Measurements from ENCODE around the gene SFMBT2. TPM values are rescaled to one million over a fixed set of nuclear protein-coding genes. Genes with fewer than 3 reads are reported as not detected.

The SFMBT2 gene
- total RNA-seq, 2 experiments from 2014 or later = 7.9 to 8.3 TPM

DNA sequence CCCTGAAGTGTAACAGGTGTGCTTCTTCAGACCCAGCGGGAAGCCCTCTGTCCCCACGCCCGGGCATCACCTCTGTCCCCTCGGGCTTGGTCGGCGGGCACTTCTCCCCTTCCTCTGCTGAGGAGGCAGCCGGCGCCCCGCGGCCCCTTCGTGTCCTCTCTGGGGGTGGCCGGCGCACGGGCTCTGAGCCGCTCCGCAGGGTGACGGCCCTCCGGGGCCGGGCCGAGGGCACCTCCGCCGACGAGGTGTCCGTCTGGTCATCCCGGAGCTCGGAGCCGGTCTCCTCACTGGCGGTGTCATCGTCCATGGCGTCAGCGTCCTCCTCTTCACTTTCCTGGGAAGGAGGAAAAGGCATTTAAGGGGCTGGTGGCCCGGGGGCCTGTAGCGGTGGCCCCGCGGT, 239.0 kb downstream of the SFMBT2 start:
- Histone ChIP-seq H3K9me3 (ENCODE audit: low read length) (no peaks in the 10 kb centered on the region), H3K4me1 (ENCODE audit: insufficient read depth, low read length, poor library complexity, severe bottlenecking) (no peaks in the 10 kb centered on the region), H3K36me3 (ENCODE audit: insufficient read depth, low read length) (peaks cover 22% of the 10 kb centered on the region), H2AFZ (ENCODE audit: low read length) (no peak overlapping the region), H3K4me2 (ENCODE audit: low read length) (no peak overlapping the region), H4K20me1 (ENCODE audit: insufficient read depth, low read length) (no peaks in the 10 kb centered on the region), H3K79me2 (ENCODE audit: insufficient read depth, low read depth, low read length) (no peaks in the 10 kb centered on the region), H3K4me3 (ENCODE audit: low read depth, low read length, poor library complexity, severe bottlenecking) (no peak overlapping the region), H3K9me2 (ENCODE audit: insufficient read depth, low read length) (no peaks in the 10 kb centered on the region), H3K27ac (ENCODE audit: low read depth, low read length, poor library complexity, severe bottlenecking) (no peak overlapping the region)
- no TSS peak for BruUV-seq (replicated peaks)
- CTCF ChIA-PET (ENCODE audit: unreplicated experiment) = no interaction called here
- DNase-seq (ENCODE audit: low spot score) = no peak
- intact Hi-C loops (cut with micrococcal nuclease; ENCODE audit: unreplicated experiment) = no loop called here
- TF ChIP-seq EZH2phosphoT487 (IDR thresholded peaks at IDR 0.05; ENCODE audit: borderline replicate concordance, low read depth, low read length) = no peak
- TF ChIP-seq, protein P1, sequence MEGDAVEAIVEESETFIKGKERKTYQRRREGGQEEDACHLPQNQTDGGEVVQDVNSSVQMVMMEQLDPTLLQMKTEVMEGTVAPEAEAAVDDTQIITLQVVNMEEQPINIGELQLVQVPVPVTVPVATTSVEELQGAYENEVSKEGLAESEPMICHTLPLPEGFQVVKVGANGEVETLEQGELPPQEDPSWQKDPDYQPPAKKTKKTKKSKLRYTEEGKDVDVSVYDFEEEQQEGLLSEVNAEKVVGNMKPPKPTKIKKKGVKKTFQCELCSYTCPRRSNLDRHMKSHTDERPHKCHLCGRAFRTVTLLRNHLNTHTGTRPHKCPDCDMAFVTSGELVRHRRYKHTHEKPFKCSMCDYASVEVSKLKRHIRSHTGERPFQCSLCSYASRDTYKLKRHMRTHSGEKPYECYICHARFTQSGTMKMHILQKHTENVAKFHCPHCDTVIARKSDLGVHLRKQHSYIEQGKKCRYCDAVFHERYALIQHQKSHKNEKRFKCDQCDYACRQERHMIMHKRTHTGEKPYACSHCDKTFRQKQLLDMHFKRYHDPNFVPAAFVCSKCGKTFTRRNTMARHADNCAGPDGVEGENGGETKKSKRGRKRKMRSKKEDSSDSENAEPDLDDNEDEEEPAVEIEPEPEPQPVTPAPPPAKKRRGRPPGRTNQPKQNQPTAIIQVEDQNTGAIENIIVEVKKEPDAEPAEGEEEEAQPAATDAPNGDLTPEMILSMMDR (conservative IDR thresholded peaks at IDR 0.05; ENCODE audit: low read length) = no peak
- POLR2A ChIA-PET = no interaction called here

DNA sequence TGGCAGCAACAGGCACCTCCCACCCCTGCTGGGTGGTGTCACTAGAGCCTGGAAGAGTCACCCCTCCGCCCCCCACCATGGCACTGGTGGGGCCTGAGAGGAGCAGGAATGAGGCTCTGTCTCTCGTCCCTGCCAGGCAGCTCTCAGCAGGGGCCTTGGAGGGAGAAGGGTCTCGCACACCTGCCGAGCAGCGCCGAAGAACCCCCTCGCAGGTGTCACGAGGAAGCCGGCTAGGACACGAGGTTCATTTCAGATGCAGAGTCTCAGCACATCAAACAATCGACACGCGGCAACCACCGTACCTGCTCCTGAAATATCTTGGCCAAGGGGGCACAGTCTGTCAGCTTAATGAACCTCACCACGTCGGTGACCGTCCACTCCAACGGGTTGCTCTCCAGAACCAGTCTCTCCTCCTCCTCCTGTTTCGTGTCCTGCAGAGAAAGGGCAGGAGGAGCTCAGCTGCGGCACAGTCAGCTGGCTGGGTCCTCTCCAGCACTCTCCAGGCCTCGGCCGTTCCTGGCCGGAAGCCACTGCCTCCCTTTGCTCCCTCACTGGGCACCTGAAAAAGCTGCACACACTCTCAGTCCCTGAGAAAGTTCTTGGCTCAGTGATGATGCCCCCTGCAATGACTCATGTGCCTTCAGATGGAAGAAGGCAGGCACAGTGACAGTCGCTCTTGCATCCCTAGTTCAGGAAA, 240.1 kb downstream of the SFMBT2 start:
- Histone ChIP-seq H3K4me1 (ENCODE audit: insufficient read depth, low read length, poor library complexity, severe bottlenecking) (no peaks in the 10 kb centered on the region), H3K9me3 (ENCODE audit: low read length) (no peaks in the 10 kb centered on the region), H2AFZ (ENCODE audit: low read length) (no peak overlapping the region), H4K20me1 (ENCODE audit: insufficient read depth, low read length) (no peaks in the 10 kb centered on the region), H3K27ac (ENCODE audit: low read depth, low read length, poor library complexity, severe bottlenecking) (no peak overlapping the region), H3K79me2 (ENCODE audit: insufficient read depth, low read depth, low read length) (no peaks in the 10 kb centered on the region), H3K9me2 (ENCODE audit: insufficient read depth, low read length) (no peaks in the 10 kb centered on the region), H3K36me3 (ENCODE audit: insufficient read depth, low read length) (peaks cover 13% of the 10 kb centered on the region), H3K4me3 (ENCODE audit: low read depth, low read length, poor library complexity, severe bottlenecking) (no peak overlapping the region), H3K4me2 (ENCODE audit: low read length) (no peak overlapping the region)
- TF ChIP-seq, protein P1 (conservative IDR thresholded peaks at IDR 0.05; ENCODE audit: low read length) = no peak
- TF ChIP-seq EZH2phosphoT487 (IDR thresholded peaks at IDR 0.05; ENCODE audit: borderline replicate concordance, low read depth, low read length) = no peak
- CTCF ChIA-PET (ENCODE audit: unreplicated experiment) = no interaction called here
- intact Hi-C loops (cut with micrococcal nuclease; ENCODE audit: unreplicated experiment) = no loop called here
- no peak for DNase-seq (ENCODE audit: low spot score)
- no TSS peak for BruUV-seq (replicated peaks)
- POLR2A ChIA-PET = interaction anchor here (0.6 kb wide), 1 partner anchor 231 kb away, joined by 4 read pairs; no protein-coding TSS in a partner anchor

DNA sequence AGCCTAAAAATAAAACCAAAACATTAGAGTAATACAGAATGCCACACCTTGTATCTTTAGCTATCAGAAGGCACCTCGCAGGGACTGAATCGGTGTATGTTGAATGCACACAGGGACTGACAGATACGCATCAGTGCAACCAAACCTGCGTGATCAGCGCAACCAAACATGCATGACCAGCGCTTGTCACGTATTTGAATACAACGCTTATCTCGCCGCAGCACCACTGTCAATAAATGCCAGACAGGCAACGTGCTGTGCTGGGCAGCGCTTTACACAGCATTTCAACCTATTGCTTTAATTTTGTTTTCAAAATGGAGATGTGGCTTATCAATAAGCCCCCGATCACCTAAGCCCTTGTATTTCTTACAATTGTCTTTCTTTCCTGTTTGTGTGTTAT, 242.4 kb downstream of the SFMBT2 start:
- Histone ChIP-seq H3K4me2 (ENCODE audit: low read length) (no peak overlapping the region), H4K20me1 (ENCODE audit: insufficient read depth, low read length) (no peaks in the 10 kb centered on the region)

More for the DNA sequence above, 242.4 kb downstream of the SFMBT2 start:
- Histone ChIP-seq H2AFZ (ENCODE audit: low read length) (no peak overlapping the region), H3K27ac (ENCODE audit: low read depth, low read length, poor library complexity, severe bottlenecking) (no peak overlapping the region), H3K9me3 (ENCODE audit: low read length) (no peaks in the 10 kb centered on the region), H3K36me3 (ENCODE audit: insufficient read depth, low read length) (peaks cover 2% of the 10 kb centered on the region), H3K4me1 (ENCODE audit: insufficient read depth, low read length, poor library complexity, severe bottlenecking) (no peaks in the 10 kb centered on the region), H3K4me3 (ENCODE audit: low read depth, low read length, poor library complexity, severe bottlenecking) (no peak overlapping the region), H3K79me2 (ENCODE audit: insufficient read depth, low read depth, low read length) (no peaks in the 10 kb centered on the region), H3K9me2 (ENCODE audit: insufficient read depth, low read length) (no peaks in the 10 kb centered on the region)
- no peak for DNase-seq (ENCODE audit: low spot score)
- BruUV-seq (replicated peaks) = no TSS peak
- CTCF ChIA-PET (ENCODE audit: unreplicated experiment) = no interaction called here
- TF ChIP-seq, protein P1 (conservative IDR thresholded peaks at IDR 0.05; ENCODE audit: low read length) = no peak
- no peak for TF ChIP-seq EZH2phosphoT487 (IDR thresholded peaks at IDR 0.05; ENCODE audit: borderline replicate concordance, low read depth, low read length)
- intact Hi-C loops (cut with micrococcal nuclease; ENCODE audit: unreplicated experiment) = no loop called here
- POLR2A ChIA-PET = no interaction called here

All from OCI-LY7 (cell line).